Mucosa of descending colon (tissue), 3 donors: Measurements from ENCODE around the gene CDC42EP3. TPM values are rescaled to one million over a fixed set of nuclear protein-coding genes. Genes with fewer than 3 reads are reported as not detected.

Experiments
- ATAC-seq: fragments of 200-7000 bp; cut with Tn5 transposase; one replicate; pipeline ENCODE4 v1.9.1; 2020; ENCODE audit warnings: mild to moderate bottlenecking, moderate library complexity
- DNase-seq, 3 donors: peaks; one replicate each; pipeline ENCODE4 v3.0.0-alpha.2; 2020
- H3K36me3 ChIP-seq: fragments of 200-600 bp; one replicate; pipeline ENCODE4 v1.8.0; 2021; ENCODE audit warnings: low read depth, mild to moderate bottlenecking
- H3K4me1 ChIP-seq: fragments of 200-600 bp; one replicate; pipeline ENCODE4 v1.8.0; 2021; ENCODE audit warnings: low read depth, mild to moderate bottlenecking
- H3K4me3 ChIP-seq: fragments of 200-600 bp; one replicate; pipeline ENCODE4 v1.8.0; 2021; ENCODE audit warnings: mild to moderate bottlenecking
- H3K9me3 ChIP-seq: fragments of 200-600 bp; one replicate; pipeline ENCODE4 v1.8.0; 2021; ENCODE audit warnings: mild to moderate bottlenecking
- CTCF ChIP-seq: fragments of 200-600 bp; IDR thresholded peaks from one replicate; pipeline ENCODE4 v1.8.0; 2022; ENCODE audit warnings: antibody characterized with exemption, mild to moderate bottlenecking
- intact Hi-C, 2 donors: fragments of 100-400 bp; cut with DNase I in 1 of 2; cut with micrococcal nuclease in 1 of 2; formaldehyde crosslinking; loops; one replicate each; pipeline versions ENCODE4 v1.11.0 to v1.11.1; 2022; cut with DNase I, micrococcal nuclease
- long read RNA-seq, 2 donors: library from polyadenylated mRNA; unstranded; transcript quantifications; one replicate each; pipeline ENCODE4 v2.0.0, GENCODE V29; 2019 to 2021
- total RNA-seq, 3 donors: library from RNA; stranded (reverse); fragmentation: NEBNext Ultra II Directional in 2 of 3; extraction: Animal tissue kit (Norgen Biotek cat#: 25700) in 2 of 3; gene quantifications; one replicate each; pipeline versions ENCODE4 v1.2.1 to v1.2.4, GENCODE V29; 2021 to 2023
- donor health status: DM: no; HTN: no; CAD: no; lungs with moderate emphysema.
- donor health status: DM: no; HTN: no; CAD: no.
- donor health status: DM: no; HTN: yes; CAD: no.

CDC42EP3 gene
- 10 to 100 TPM; 27.9 to 67.0 (median 30.1) TPM for total RNA-seq
- long read RNA-seq, donor 1, full-length matches to known transcripts, result 53 of 81 reads
- long read RNA-seq, donor 1, partial matches to known transcripts, result 0 of 81 reads
- long read RNA-seq, donor 1, other reads (novel, unspliced or antisense), result 28 of 81 reads
- long read RNA-seq, donor 2, full-length matches to known transcripts, result 5 of 9 reads
- long read RNA-seq, donor 2, partial matches to known transcripts, result 0 of 9 reads
- long read RNA-seq, donor 2, other reads (novel, unspliced or antisense), result 4 of 9 reads

- ATAC-seq (peak; percentile 86), DNase-seq (peak; percentile 78 to 88 (median 85))
- Histone ChIP-seq H3K36me3 (no peaks in the 10 kb centered on the region), H3K9me3 (no peaks in the 10 kb centered on the region), H3K4me1 (peaks cover 3% of the 10 kb centered on the region), H3K4me3 (peak within 1 kb of the TSS; percentile 72)
- intact Hi-C loops, result loop anchor here in 1 of 2 donors (10.0 kb wide), 1 partner anchor 114 kb away; no protein-coding TSS in a partner anchor
- TF ChIP-seq CTCF, result no peak
These were observed at the start of gene CDC42EP3 for GRCh38 chr2:37671009-37671815. Gene CDC42EP3, minus strand, starts transcription at chr2:37671642. Its CDS starts 25,055 bp downstream, at chr2:37646587.

- ATAC-seq (no peak), DNase-seq (no peak)
- Histone ChIP-seq H3K36me3 (no peaks in the 10 kb centered on the region), H3K4me1 (no peaks in the 10 kb centered on the region), H3K9me3 (no peaks in the 10 kb centered on the region), H3K4me3 (no peak overlapping the region)
- TF ChIP-seq CTCF, result no peak
- intact Hi-C loops, result no loop called here
These were observed 49.7 kb upstream of the CDC42EP3 start for GRCh38 chr2:37721201-37721560.

- H3K36me3 ChIP-seq, result no peaks in the 10 kb centered on the region
- TF ChIP-seq CTCF, result no peak
- no peaks in the 10 kb centered on the region for H3K4me1 ChIP-seq
- no peak for DNase-seq
- no peak overlapping the region for H3K4me3 ChIP-seq
- ATAC-seq, result no peak
- no peaks in the 10 kb centered on the region for H3K9me3 ChIP-seq
- intact Hi-C loops, result no loop called here
These were observed 49.2 kb upstream of the CDC42EP3 start for GRCh38 chr2:37720533-37721200.

GRCh38 chr2:37718515-37719161 is 47.2 kb upstream of the CDC42EP3 start:
- Histone ChIP-seq H3K36me3 (no peaks in the 10 kb centered on the region), H3K4me1 (no peaks in the 10 kb centered on the region), H3K9me3 (no peaks in the 10 kb centered on the region), H3K4me3 (no peak overlapping the region)
- DNase-seq (no peak), ATAC-seq (no peak)
- intact Hi-C loops, result no loop called here
- TF ChIP-seq CTCF, result no peak

- Histone ChIP-seq H3K36me3 (no peaks in the 10 kb centered on the region), H3K4me1 (no peaks in the 10 kb centered on the region), H3K4me3 (no peak overlapping the region), H3K9me3 (no peaks in the 10 kb centered on the region)
- no peak for TF ChIP-seq CTCF
- intact Hi-C loops, result no loop called here
- ATAC-seq (no peak), DNase-seq (no peak)
These were observed 41.8 kb upstream of the CDC42EP3 start for GRCh38 chr2:37713258-37713700.
